B cell (primary cell): ENCODE measurements around the gene INSR. TPM values are rescaled to one million over a fixed set of nuclear protein-coding genes. Genes with fewer than 3 reads are reported as not detected.

ENCODE experiments used
- ATAC-seq: fragments of 200-7000 bp; cut with Tn5 transposase; one replicate; pipeline ENCODE4 v1.10.0; 2021; ENCODE audit warnings: low read depth, mild to moderate bottlenecking, moderate number of reproducible peaks, moderate library complexity
- CTCF ChIA-PET: fragments of 350-600 bp; sonication (Branson Sonifier 250); formaldehyde crosslinking; loops from one replicate; lab custom pipeline; 2021; ENCODE audit warnings: antibody characterized with exemption, inconsistent platforms; lab: Charles Lee
- POLR2A ChIA-PET: fragments of 350-600 bp; sonication (Branson Sonifier 250); formaldehyde crosslinking; loops from one replicate; lab custom pipeline; 2021; ENCODE audit warnings: antibody characterized with exemption; lab: Charles Lee
- DNase-seq: peaks from one replicate; pipeline ENCODE4 v3.0.0; 2013
- H2AFZ ChIP-seq: 2 replicates; pipeline ENCODE4 v1.6.1; 2012; ENCODE audit warnings: mild to moderate bottlenecking, low read depth, low read length; ENCODE audit not compliant: insufficient read depth, poor library complexity, severe bottlenecking
- H3K27ac ChIP-seq, 2 donors: 1 replicate in 1 of 2; 2 replicates in 1 of 2; pipeline ENCODE4 v1.5.1; 2012 to 2013; ENCODE audit warnings: low read length in 2 of 2, mild to moderate bottlenecking in 2 of 2, moderate library complexity in 1 of 2
- H3K27me3 ChIP-seq, 4 experiments: fragments of 200-600 bp in 1 of 4; sonication (generic) in 1 of 4; replicated peaks in 1 of 4; 1 replicate in 2 of 4; 2 replicates in 2 of 4; pipeline versions ENCODE4 v1.6.1 to v1.7.0; 2013 to 2016; ENCODE audit warnings: low read length in 3 of 4, mild to moderate bottlenecking in 2 of 4, mixed read lengths in 1 of 4, moderate library complexity in 1 of 4; ENCODE audit not compliant: insufficient read depth in 4 of 4, control insufficient read depth in 3 of 4; ENCODE audit errors: control extremely low read depth in 1 of 4
- H3K36me3 ChIP-seq, 2 experiments: replicated peaks in 1 of 2; 1 replicate in 1 of 2; 2 replicates in 1 of 2; pipeline versions ENCODE4 v1.6.1 to v1.7.1; 2013; ENCODE audit warnings: low read length in 1 of 2; ENCODE audit not compliant: insufficient read depth in 2 of 2, control insufficient read depth in 1 of 2; ENCODE audit errors: control extremely low read depth in 1 of 2, extremely low read depth in 1 of 2
- H3K4me1 ChIP-seq, 2 donors: fragments of 200-600 bp in 1 of 2; sonication (generic) in 1 of 2; 1 replicate in 1 of 2; 2 replicates in 1 of 2; pipeline versions ENCODE4 v1.5.1 to v1.6.1; 2013 to 2017; ENCODE audit warnings: low read length in 2 of 2; ENCODE audit not compliant: control insufficient read depth in 2 of 2, insufficient read depth in 2 of 2
- H3K4me2 ChIP-seq: replicated peaks from 2 replicates; pipeline ENCODE3; 2012; ENCODE audit warnings: mild to moderate bottlenecking, low read depth, low read length; ENCODE audit not compliant: poor library complexity, severe bottlenecking
- H3K4me3 ChIP-seq, 5 experiments: fragments of 200-600 bp in 1 of 5; sonication (generic) in 1 of 5; 1 replicate in 3 of 5; 2 replicates in 2 of 5; pipeline versions ENCODE4 v1.5.1 to v1.7.0; 2011 to 2016; ENCODE audit warnings: low read length in 4 of 5, mild to moderate bottlenecking in 4 of 5, low read depth in 2 of 5, control low read depth in 1 of 5, moderate library complexity in 1 of 5; ENCODE audit not compliant: insufficient read depth in 1 of 5; ENCODE audit errors: control extremely low read depth in 1 of 5, extremely low read depth in 1 of 5
- H3K79me2 ChIP-seq: fragments of 200-600 bp; sonication (generic); one replicate; pipeline ENCODE4 v1.6.0; 2016; ENCODE audit warnings: low read length; ENCODE audit not compliant: control insufficient read depth, insufficient read depth
- H3K9ac ChIP-seq: fragments of 200-600 bp; sonication (generic); 2 replicates; pipeline ENCODE4 v1.6.1; 2017; ENCODE audit warnings: mild to moderate bottlenecking, low read length, moderate library complexity
- H3K9me3 ChIP-seq, 3 donors: one replicate each; pipeline versions ENCODE4 v1.6.1 to v1.7.1; 2013; ENCODE audit warnings: low read length in 2 of 3; ENCODE audit not compliant: control insufficient read depth in 2 of 3, insufficient read depth in 1 of 3; ENCODE audit errors: control extremely low read depth in 1 of 3
- H4K20me1 ChIP-seq: 2 replicates; pipeline ENCODE4 v1.6.0; 2012; ENCODE audit warnings: mild to moderate bottlenecking, low read length; ENCODE audit not compliant: insufficient read depth, control insufficient read depth, poor library complexity, severe bottlenecking
- H3K27ac Mint-ChIP-seq: one replicate; pipeline ENCODE4 v1.8.0; 2021; ENCODE audit warnings: mixed read lengths
- H3K27me3 Mint-ChIP-seq: one replicate; pipeline ENCODE4 v1.8.0; 2021; ENCODE audit warnings: mixed read lengths
- H3K4me1 Mint-ChIP-seq: one replicate; pipeline ENCODE4 v1.8.0; 2021; ENCODE audit warnings: mixed read lengths
- H3K4me3 Mint-ChIP-seq: one replicate; pipeline ENCODE4 v1.8.0; 2021; ENCODE audit warnings: mixed read lengths
- H3K9me3 Mint-ChIP-seq: one replicate; pipeline ENCODE4 v1.8.0; 2022; ENCODE audit warnings: mixed read lengths; ENCODE audit not compliant: insufficient read depth
- CTCF ChIP-seq: fragments of 200-600 bp; IDR thresholded peaks from one replicate; pipeline ENCODE4 v1.8.0; 2022; ENCODE audit warnings: antibody characterized with exemption, mild to moderate bottlenecking
- EZH2 ChIP-seq: IDR thresholded peaks from 2 replicates; pipeline ENCODE4 v1.6.1; 2012; ENCODE audit warnings: borderline replicate concordance, low read depth, mild to moderate bottlenecking, moderate library complexity, low read length; ENCODE audit not compliant: insufficient read depth, poor library complexity, severe bottlenecking
- WGBS: methylation state at CpG from one replicate; pipeline ENCODE4 v1.1.5; 2013; ENCODE audit warnings: missing lambda C conversion rate; ENCODE audit not compliant: insufficient coverage; 5-methylcytosine and 5-hydroxymethylcytosine counted together
- intact Hi-C: fragments of 100-400 bp; cut with micrococcal nuclease; formaldehyde crosslinking; loops from one replicate; pipeline ENCODE4 v1.10.0; 2022
- polyA plus RNA-seq: library from polyadenylated mRNA; depleted of rRNA; stranded (reverse); fragments of >200 nt; gene quantifications from 2 replicates; pipeline ENCODE4 v1.2.3, GENCODE V29; 2012
- total RNA-seq, 2 donors: library from RNA; stranded (reverse); fragments of 120-200 nt in 1 of 2; gene quantifications; 1 replicate in 1 of 2; 2 replicates in 1 of 2; pipeline versions ENCODE4 v1.2.3 to v1.2.4, GENCODE V29; 2013 to 2022

Gene INSR
- total and polyA plus RNA-seq, 2 donors (not counting 1 experiment from before 2014, with no cell fraction given) = 1.4 to 6.3 TPM

- H3K79me2 ChIP-seq = no peaks in the 10 kb centered on the region
- H2AFZ ChIP-seq = no peak overlapping the region
- peaks cover 0 to 2% (median 0%) of the 10 kb centered on the region in 4 experiments for H3K27me3 ChIP-seq
- H3K9me3 ChIP-seq = peaks cover 0 to 4% (median 0%) of the 10 kb centered on the region in 3 donors
- Mint-ChIP-seq H3K27ac (no peak overlapping the region), H3K27me3 (no peaks in the 10 kb centered on the region), H3K4me3 (no peak overlapping the region), H3K4me1 (peaks cover 11% of the 10 kb centered on the region), H3K9me3 (no peaks in the 10 kb centered on the region)
- peaks cover 0 to 6% of the 10 kb centered on the region in 2 donors for H3K4me1 ChIP-seq
- H4K20me1 ChIP-seq = no peaks in the 10 kb centered on the region
- ATAC-seq (no peak), DNase-seq (no peak)
- intact Hi-C loops = no loop called here
- no peak overlapping the region for H3K9ac ChIP-seq
- ChIA-PET CTCF (interaction anchor here (0.7 kb wide), 1 partner anchor 51 kb away, joined by 7 read pairs; no protein-coding TSS in a partner anchor), POLR2A (no interaction called here)
- no peak overlapping the region for H3K4me2 ChIP-seq
- no peak overlapping the region for H3K4me3 ChIP-seq
- 84% methylated on average over 6 of the region's 12 CpGs for WGBS
- no peaks in the 10 kb centered on the region for H3K36me3 ChIP-seq
- TF ChIP-seq EZH2 (no peak), CTCF (no peak)
- no peak overlapping the region for H3K27ac ChIP-seq
Measured at GRCh38 chr19:7188698-7189629, 105.2 kb downstream of the INSR start.
